Stimulated activated CD4-positive, alpha-beta T cell treated with anti-CD3 and anti-CD28 coated beads, Interleukin-1b, Interleukin-23, amount 100 ng/mL, for 1 hour (primary cell): ENCODE data around the gene DCHS1.

ENCODE experiments used
- DNase-seq, 2 donors: peaks; one replicate each; pipeline ENCODE4 v3.0.0-alpha.2; 2020; ENCODE audit warnings: low read depth in 2 of 2

The DCHS1 gene

DNA sequence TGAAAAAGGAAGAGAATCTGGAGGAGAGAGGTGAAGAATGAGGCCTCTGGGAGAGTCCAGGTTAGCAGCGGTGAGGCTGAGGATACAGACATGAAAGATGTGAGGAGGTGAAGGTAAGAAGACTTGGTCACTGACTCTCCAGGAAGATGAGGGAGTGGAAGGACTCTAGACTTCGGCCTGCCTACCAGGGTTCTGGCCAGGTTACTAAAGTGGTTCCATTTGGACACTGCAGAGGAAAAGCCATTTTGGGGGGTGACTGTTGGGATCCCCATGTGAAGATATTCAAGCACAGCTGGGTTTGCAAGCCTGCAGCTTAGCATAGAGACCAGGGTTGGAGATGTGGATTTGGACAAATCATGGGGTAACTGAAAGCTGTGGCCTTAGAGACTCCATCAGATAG lies 7.8 kb downstream of the DCHS1 start:
- DNase-seq, result no peak

DNA sequence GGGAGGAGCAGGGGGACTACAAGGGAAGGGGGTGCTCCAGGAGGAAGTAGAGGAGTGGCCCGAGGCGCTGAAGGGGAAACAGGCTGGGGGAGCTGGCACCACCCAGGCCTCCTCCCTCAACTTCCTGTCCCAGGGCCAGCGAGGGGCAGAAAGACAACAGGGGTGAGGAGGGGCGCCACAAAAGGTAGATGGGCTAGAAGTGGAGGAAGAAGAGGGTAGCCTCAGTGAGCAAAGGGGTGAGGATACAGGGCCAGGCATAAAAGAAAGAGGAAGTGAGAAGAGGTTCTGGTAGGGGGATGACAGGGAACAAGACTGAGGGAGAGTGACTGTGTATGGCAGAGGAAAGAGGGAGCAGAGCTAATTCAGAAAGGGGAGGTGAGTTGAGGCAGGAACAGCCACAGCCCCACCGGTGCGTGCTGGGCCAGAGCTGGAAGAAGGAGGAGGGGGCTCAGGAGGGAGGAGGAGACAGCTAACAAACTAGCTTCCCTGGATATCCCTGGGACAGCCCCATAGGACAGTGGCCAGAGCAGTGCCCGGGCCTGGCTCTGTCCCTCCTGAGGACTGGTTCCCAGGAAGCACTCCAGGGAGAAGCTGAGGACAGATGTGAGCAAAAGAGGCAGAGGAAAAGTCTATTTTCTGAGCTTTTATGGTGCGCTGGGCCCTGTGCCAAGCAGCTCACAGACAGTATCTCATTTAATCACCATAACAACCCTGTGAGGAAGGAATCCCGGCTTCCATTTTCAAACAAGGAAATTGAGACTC lies 8.5 kb downstream of the DCHS1 start:
- no peak for DNase-seq

DNA sequence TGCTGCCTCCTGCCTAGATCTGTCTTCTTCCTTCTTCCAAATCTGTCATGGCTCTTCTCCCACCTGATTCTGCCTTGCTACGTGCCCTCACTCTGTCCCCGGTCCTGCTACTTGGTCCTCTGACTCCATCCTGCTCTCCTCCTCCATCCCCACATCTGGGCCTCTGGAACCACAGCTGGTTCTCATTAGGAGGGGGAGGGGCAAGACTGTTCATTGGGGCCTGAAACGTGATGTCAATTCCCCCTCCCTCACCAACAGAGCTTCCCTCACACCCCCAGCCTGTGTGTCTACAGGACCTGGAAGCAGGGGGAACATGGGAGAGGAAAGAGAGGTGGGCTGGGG lies 9.1 kb downstream of the DCHS1 start:
- DNase-seq, result no peak

DNA sequence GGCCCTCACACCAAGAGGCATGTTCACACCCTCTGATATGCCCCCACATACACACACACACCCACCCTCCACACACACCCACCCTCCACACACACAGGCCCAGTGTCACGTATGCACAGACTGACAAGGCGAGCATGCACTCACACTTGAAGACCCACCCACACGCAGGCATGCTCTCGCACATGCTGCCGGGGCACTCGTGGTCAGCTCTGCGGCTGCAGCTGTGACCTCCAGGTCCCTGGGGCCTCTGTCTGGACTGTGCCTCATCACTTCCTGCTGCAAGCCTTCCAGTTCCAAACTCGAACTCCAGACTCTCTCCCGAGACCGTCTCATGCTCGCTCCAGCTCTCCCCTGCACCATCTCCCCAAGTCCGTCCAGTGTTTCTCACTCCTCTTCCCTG lies 9.5 kb downstream of the DCHS1 start:
- DNase-seq, result no peak

DNA sequence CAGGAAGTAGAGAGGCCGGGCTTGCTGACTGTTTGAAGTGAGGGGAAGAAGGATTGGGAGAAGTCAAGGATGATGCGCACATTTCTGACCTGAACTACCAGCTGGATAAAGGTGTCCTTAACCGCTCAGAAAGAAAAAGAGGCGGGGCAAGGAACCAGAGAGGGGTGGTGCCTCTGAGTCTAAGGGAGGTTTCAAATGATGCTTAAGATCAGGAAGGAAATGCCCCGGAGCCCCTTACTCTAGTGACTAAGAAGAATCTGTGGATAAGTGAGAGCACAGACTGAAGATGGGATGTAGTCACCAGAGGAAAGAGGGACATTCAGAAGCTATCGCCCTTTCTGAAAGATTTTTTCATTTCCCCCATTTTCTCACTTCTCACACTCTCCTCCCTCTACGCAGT lies 12.7 kb downstream of the DCHS1 start:
- no peak for DNase-seq

DNA sequence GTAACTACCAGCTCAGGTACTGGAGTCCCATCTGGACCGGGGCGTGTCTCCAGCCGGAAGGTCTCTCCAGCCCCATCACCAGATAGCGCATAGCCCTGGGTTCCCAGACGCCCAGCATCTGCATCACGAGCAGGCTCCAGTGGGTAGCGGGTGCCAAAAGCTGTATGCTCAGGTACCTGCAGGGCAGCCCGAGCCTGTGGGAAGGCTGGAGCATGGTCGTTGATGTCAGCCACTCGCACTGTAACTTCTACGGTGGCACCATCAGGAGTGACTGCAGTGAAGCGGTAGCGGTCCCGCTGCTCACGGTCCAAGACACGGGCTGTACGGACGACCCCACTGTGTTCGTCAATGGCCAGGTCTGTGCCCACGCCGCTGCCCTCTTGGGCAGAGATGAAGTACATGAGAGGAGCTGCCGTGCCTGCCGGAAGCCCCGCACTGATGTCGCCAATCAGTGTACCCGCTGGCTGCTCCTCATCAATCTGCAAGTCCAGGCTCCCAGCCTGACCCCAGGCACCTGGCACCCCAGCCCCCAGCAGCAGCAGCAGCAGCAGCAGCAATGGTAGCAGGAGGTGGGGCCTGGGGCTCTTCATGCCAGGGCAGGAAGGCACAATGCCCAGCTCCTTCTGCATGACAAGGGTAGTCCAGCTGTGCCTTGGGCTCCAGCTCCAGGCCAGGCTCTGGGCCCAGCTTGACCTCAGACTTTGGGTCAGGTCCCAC lies 14.5 kb downstream of the DCHS1 start:
- no peak for DNase-seq

DNA sequence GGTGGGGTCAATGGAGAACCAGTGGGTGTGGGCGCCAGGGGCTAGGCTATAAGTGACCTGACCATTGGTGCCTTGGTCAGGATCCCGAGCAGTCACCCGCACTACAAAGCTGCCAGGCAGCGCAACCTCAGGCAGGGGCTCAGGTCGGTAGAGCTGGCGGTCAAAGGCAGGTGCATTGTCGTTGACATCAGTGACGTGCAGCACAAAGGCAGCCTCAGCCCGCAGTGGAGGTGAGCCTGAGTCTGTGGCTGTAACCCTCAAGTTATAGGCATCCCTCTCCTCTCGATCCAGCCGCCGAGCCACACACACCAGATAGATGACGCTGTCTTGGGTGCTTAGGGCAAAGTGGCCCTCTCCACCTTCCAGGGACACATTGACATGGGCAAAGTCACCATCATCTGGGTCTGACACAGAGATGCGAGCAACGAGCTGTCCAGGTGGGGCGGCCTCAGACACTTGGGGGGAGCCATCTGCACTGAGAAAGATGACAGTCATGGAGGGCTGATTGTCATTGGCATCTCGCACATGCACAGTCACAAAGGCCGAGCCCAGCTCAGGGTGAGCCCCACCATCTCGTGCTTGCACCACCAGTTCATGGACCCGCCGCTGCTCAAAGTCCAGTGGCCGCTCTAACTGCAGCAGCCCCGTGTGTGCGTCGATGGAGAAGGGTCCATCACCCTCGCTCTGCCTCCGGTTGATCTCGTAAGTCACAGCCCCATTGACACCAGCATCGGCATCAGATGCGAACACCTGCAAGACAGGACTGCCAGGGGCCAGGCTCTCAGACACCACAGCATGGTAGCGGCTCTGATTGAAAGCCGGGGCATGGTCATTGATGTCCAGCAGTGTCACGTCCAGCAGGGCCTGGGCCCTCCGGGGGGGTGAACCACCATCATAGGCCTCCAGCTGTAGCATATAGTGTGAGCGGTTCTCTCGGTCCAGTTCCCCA lies 15.3 kb downstream of the DCHS1 start:
- DNase-seq, result no peak

DNA sequence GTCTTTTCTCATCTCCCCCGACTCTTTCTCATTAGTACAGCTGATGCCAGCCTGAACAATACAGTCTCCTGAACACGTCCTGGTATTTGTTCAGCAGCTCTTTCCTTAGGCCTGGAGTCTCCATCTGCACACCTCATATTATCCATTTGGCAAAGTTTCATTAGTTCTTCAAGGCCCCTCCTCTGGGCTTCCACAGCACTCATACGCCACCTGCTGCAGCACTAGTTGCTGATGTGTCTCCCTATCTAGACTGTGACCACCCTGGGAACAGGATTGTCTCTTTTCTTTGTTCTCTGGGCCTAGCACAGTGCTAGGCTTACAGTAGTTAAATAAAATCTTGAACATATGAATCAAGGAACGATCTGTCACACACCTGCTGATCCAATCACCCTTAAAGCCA lies 17.2 kb downstream of the DCHS1 start:
- DNase-seq, result no peak

DNA sequence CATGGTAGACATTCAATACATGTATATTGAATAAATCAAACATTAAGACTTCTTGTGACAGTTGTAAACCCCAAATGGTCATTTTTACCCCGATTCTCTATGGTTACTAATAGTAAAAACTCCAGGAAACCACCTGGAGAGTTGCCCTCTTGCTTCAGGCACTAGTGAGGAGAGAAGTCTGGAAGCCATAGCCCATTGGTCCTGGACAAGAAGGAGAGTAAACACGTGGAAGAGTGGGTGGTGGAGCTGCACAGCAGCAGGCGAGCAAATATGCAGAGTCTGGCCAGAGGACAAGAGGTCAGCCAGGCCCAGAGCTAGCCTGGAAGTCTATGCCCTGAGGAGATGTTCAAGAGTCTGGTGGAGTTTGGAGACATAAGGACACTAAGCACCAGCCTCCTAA lies 17.7 kb downstream of the DCHS1 start:
- no peak for DNase-seq

DNA sequence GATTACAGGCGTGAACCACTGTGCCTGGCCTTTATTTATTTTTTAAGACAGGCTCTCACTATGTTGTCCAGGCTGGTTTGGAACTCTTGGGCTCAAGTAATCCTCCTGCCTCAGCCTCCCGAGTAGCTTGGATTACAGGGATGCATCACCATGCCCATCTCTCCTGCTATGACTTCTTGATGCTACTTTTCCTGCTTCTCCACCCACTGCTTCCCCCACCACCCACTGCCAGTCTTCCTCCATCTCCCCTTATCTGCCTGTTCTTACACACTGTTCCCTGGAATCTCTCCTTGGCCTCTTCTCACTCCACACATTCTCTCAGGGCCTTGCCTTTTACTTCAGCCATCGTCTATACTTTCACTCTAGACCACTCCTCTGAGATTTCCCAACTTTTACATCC lies 19.1 kb downstream of the DCHS1 start:
- DNase-seq, result no peak

DNA sequence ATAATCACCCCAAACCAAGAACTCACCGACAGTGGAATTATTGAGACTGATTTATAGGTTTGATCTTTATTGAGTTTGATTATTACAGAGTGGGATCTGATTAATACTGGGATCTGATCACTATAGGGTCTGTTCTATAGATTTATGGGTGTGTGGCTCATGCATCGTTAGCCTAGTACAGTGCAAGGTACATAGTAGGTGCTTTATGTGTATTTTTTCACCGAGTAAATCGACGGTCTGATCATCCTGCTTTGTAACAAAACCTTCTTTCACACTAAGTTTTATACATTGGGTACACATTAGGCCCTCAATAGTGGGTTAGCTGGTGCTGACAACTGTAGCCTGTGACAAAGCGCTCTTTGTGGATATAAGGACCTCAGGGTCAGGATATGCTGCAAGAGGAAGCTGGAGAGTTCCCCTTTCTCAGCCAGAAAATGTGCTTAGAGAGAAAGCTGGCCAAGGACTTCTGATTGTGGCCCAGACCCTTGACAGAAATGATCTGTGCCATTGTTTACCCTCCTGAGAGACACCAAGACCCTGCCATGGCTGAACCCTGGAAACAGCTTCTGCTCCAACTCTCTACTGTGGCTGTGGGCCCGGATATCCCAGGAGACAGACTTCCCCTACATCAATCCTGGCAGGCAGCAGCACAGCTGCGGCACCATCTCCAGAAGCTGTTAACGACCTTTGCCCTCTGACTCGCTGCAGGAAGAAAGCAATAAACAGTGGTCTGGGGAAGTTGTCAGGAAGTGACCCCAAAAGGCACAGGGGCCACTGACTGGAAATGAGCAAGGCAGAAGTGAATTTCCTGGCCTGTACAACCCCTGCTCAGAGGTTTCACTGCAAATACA lies 20.3 kb downstream of the DCHS1 start:
- no peak for DNase-seq

DNA sequence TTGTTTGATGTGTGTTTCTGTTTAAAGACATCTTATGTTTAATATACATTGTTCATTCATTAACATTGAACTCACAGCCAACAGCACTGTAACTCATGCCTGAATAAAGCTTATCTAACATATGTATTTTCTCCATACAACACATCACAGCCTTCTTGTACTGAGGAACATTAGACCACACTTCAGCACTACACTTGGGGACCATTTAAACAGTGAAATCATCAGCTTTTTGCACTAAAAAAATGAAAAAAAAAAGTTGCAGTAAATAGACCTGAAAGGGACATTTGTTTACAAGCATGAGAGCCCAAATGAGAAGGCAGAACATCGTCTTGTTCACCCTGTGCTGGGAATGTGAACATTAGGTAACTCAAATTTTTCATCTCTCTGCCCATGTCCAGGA lies 21.1 kb downstream of the DCHS1 start:
- no peak for DNase-seq

DNA sequence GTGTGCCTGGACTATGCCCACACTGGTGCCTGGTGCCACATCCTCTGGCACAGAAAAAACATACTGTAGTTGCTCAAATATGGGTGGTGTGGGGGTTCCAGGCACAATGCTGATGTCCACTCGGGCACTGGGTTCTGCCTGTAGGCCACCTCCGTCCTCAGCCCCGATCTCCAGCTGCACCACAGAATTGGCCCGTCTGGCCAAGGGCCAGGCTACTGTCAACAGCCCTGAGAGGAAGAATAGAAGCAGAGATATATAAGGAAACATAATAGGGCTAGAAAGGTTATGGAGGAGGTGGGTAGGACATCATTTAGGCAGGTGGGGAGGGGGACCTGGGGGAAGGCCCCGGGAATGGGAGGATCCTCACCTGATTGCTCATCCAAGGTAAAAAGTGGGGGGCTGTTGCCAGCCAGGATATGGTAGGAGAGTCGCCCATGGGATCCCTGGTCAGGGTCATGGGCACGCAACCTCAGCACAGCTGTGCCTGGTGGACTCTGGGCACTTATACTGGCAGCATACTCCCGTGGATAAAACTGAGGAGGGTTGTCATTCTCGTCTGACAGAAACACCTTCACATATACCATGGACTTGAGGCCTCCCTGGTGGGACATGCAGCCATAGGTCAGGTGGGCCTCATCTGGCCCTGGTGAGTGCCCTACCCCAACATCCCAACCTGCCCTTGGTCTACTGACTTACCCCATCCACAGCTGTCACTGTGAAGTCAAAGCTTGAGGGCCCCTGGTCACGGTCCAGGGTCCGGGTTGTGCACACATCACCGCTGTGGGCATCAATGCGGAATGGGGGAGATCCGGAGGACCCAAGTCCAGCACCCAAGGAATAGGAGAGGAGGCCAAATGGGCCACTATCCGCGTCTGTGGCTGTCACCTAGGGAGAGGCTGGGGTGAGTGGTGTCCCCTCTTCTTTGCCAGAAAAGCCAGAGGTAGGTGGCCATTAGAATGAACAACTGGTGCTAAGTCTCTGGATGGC lies 21.9 kb downstream of the DCHS1 start:
- DNase-seq, result no peak

DNA sequence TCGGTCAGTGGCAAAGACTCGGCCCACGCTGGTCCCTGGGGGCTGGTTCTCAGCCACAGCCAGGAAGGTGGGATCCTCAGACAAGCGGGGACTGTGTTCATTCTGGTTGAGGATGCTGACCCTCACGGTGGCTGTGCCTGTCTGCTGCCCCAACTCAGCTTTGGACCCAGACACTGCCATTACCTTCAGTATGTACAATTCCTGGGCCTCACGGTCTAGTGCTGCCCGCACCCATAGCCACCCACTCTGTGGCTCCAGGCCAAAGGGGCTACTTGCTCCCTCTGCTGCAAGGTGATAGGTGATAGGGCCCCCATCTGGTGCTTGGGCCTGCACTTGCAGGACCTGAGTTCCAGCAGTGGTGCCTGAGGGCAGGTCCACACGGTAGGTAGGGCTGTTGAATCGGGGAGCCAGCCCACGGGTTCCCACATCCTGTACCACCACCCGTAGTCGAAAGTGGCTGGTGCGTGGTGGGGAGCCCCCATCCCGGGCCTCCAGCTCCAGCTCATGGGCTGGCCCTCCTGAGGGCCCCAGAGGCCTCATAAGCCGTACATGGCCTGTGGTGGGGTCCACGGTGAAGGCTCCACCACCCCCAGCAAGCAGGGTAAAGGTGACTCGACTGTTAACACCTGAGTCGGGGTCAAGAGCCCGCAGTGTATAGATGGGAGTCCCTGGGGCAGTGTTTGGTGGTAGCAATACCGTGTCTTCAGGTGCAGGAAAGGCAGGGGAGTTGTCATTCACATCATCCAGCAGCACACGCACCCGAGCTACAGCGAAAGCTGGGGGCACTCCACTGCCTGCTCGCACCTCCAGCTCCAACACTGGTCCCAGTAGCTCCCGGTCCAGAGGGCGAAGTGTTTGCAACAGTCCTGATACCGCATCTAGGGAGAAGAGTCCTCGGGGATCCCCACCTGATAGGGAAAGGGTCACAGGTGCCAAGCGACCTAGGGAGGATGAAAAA lies 23.2 kb downstream of the DCHS1 start:
- no peak for DNase-seq

DNA sequence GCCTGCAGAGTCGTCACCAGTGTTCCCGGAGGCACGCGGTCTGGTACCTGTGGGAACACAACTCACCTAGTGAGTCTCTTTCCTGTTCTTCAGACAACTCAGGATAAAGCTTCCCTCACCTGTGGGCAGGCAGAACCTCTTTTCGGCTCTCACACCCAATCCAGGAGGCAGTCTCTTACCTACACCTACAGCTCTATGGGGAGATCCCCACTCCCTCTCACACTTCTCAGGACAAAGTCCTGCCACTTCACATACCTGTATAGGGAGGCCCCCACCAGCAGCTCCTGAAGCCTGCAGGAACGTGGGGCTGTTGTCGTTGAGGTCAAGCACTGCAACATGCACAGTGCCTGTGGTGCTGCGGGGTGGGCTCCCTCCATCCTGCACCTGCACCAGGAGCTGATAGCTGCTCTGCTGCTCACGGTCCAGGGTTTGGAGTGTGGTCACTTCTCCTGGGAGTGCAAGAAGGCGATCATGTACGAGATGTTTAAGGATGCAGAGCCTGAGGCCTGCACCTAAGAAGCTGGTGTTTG lies 24.2 kb downstream of the DCHS1 start:
- DNase-seq, result no peak

DNA sequence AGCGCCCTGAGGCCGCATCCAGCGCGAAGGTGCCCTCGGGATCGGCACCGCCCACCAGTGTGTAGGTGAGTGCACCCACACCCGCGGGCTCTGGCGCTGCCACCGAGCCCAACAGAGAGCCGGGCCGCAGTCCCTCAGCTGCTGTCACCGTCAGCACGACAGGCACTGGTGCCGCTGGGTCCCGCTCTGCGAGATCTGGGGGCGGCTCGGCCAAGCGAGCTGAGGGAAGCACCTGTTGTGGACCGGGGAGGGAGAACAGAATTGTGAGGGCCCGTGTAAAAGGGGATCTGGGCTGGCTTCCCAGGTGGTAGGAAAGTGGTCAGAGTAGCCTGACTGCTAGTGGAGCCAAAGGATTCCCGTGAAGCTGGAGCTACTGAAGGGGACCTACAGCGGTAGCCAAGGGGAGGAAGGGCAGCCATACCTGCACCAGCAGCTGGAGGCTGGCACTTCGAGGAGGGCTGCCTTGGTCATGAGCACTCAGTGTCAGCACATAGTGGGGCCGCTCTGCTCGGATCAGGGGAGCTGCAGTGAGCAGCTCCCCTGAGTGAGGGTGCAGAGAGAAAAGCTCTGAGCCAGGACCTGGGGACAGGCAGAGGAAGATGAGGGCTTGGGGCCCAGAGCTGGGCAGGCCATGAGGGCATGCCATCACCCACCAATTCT lies 24.8 kb downstream of the DCHS1 start:
- no peak for DNase-seq

DNA sequence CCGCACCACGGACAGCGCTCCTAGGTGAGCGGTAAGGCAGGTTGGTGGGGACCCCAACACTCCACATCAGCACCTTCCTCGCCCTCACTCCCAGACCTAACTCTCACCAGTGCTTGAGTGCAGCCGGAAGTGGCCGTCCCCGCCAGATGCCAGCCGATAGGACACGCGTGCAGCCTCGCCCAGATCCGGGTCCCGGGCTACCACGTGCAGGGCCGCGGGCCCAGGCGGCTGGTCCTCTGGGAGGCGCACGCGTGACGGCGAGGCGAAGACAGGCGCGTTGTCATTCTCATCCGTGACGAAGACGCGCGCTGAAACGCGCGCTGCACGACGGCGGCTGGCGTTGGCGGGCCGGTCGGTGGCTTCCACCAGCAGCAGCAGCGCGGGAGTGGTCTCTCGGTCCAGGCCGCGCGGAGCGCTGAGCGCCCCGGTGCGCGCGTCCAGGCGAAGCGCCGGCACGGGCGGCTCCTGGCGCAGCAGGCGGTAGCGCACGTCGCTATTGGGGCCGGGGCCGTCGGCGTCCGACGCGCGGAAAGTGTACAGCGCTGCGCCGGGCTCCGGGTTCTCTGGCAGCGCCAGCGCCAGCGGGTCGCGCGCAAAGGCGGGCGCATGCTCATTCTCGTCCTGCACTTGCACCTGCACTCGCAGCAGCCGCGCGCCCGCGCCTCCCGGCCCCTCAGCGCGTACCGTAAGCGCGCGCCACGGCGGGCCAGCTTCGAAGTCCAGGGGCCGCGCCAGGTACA lies 25.5 kb downstream of the DCHS1 start:
- DNase-seq, result no peak

DNA sequence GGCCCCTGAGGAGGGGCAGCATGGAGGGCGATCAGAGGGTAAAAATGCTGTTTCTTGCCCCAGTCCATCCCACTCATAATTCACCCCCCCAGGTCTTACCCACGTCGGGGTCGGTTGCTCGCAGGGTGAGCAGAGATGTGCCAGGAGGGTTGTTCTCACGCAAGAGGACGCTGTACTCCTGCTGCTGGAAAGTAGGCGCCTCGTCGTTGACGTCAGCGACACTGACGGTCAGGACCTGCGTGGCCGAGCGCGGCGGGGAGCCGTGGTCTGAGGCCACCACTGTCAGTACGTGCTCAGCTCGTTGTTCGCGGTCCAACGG lies 26.1 kb downstream of the DCHS1 start:
- DNase-seq, result no peak
